ENCODE measurements around the gene PRPF18.

The PRPF18 gene

DNA sequence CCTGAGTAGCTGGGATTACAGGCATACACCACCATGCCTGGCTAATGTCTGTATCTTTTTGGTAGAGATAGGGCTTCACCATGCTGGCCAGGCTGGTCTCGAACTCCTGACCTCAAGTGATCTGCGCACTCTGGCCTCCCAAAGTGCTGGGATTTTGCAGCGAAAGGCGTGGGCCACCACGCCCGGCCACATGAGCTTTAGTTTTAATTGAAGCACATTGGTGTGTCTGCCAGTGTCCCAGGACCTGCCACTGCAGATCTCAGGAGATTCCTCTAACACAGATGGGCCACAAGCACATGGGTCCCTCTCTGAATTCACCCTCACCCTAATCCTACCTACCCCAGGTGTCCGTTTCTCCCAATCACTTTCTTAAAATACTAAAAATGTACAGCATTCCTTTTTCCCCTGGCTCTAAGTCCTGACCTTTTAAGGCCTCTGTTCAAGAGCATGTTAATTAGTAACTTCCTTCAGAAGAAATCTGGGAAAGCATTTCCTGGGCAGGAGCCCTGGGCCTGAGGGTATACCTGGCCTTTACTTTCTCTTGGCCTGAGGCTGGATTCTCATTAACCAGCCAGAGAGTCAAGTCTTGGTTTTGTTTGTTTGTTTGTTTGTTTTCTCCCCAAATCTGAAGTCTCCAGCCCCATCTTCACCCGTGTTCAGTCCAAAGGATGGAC lies 82.6 kb downstream of the PRPF18 start:
- DNase-seq (ENCODE audit: low spot score) = no peak

DNA sequence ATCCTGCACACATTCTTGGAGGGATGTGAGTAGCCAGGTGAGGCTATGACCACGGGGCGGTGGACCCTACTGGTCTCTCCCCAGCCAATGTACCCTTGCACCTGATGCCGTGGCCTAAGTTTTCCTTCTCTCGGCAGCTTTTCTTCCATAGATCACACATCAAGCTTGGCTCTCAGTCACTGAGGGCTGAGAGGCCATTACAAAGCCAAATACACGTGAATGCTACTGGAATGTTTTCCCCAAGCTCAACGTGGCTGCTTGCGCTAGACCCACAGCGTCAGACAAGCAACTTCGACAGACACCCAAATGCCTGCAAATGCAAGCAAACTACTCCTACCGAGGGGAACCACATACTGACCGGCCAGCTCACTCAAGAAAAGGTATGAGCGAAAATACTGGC lies 83.1 kb downstream of the PRPF18 start:
- DNase-seq (ENCODE audit: low spot score) = no peak

DNA sequence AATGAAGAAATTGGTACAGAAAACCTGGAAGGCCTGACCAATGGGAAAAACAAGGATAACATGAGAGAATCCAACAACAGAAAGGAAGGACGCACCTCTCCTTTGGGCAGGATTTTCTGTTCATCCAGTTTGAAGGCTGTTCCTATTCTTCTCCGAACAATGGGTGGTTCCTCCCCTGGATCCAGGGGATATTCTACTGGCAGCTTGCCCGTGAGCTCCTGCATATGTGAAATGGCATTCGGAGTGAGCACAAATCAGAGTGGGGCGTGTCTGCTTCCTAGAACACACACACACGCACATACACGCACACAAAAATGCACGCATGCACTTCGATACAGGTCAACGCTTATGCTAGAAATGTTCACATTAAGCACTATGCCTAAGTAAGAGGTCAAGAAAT lies 83.5 kb downstream of the PRPF18 start:
- DNase-seq (ENCODE audit: low spot score) = no peak

DNA sequence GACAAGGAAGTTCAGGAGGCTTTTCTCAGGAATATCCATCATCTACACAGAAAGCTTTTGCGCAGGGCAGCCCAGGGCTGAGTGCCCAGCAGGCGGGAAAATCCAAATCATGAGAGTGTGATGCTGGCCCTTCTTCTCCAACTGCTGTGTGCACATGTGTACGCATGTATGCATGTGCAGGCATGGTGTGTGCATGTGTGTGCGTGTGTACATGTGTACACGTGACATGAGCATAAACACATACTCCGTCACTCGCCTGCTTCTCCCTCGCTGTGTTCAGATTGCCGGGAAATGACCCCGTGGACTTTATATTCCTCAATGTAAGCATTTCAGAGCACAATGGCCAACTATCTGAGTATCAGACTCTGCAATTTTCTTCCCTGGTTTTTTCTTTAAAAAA lies 85.1 kb downstream of the PRPF18 start:
- no peak for DNase-seq (ENCODE audit: low spot score)

DNA sequence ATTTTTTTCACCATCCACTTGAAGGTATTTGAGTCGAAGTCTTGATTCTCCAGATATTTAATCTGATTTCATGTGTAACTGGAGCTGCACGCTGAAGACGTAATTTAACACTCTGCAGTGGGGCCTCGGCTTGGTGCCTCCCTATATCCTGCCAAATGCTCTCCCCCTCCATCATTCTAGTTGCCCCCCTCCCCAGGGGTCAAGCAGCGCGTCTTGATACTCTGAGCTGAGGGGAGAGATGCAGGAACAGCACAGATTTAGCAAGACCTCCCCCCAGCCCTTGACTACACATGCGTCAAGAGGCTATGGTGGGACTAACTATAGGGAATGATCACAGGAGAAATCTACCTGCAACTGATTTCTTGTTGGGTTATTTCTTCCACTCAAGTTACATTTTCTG lies 85.8 kb downstream of the PRPF18 start:
- no peak for DNase-seq (ENCODE audit: low spot score)

DNA sequence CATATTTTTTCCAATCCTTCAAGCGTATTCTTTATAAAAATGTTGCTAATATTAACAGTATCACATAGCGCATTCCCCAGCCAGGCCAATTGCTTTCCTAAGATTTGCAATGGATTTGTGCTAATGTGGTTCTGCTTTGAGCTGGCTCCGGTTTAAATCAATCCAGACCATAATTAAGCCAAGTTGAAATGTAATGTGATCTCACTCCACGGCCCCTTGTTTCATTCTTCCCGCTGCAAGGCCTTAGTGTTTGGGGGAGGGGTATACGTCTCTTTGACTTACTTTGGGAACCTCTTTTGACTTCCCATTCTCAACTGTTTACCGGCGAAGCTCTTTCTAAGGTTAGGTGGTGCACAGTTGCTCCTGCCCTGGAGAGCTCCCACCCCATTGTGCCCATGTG lies 86.4 kb downstream of the PRPF18 start:
- no peak for DNase-seq (ENCODE audit: low spot score)

DNA sequence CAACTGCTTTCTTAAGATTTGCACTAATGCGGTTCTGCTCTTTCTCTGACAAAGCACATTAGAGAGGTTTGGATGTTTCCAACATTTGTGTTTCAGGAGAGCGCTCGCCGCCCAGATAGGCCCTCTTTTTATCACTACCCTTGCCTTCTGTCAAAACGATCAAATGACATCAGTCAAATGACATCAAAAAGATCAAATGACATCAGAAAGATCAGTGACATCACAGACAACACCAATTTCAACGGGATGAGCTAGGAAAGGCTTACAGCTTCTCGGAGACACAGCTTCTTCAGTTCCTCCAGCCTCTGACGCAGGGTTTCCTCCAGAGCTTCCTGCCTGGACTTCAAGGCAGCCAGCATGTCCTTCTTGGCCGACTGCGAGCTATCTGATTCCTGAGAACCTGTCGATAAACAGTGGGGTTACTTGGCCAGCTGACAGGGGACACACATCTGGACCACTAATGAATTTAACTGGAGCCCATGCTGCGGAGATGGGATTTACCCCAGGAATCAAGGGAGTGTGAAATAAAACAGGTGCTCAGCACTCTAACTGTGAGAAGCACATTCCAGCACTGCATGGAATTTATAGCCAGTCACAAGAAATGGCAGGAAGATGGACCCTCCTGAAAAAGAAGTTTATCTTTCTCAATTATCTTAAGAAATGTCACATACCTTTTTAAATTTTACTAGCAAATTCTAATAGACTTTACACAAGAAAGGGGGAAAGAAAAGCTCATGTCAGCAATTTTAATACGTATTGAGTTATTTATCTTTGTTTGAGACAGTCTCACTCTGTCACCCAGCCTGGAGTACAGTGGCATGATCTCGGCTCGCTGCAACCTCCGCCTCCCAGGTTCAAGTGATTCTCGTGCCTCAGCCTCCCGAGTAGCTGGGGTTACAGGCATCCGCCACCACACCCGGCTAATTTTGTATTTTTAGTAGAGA lies 88.2 kb downstream of the PRPF18 start:
- no peak for DNase-seq (ENCODE audit: low spot score)

DNA sequence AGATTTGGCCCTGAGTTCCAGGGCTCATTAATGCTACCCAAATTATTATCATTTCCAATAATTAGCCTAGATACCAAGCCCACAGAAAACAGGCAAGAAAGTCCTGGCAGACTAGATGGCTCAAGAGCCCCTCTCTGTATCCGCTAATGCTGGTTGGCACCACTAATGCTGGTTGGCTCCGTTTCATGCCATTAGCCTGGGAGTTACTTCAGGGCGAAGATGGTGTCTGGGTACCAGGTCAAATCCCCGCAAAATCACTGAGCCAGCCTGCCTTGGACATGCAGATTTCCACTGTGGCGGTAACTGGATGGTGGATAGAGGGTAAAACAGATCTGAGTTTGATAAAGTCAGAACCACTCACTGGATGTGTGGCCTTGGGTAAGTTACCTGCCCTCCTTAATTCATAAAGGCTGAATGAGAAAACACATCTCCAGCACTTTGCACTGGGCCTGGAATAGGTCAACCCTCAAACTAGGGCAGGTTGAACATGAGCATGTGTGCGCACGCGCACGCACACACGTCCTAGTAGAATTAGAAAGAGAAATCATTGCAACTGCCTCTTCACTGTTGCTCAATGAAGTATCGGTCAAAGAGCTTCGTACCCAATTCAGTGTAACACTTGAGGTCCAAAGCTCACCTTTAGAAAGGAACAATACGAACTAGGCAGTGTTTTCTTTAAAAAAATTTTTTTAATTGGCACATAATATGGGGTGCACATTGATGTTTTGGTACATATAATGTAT lies 91.5 kb downstream of the PRPF18 start:
- no peak for DNase-seq (ENCODE audit: low spot score)
